Measurements from ENCODE around the gene PARD6G.

Gene PARD6G

DNA sequence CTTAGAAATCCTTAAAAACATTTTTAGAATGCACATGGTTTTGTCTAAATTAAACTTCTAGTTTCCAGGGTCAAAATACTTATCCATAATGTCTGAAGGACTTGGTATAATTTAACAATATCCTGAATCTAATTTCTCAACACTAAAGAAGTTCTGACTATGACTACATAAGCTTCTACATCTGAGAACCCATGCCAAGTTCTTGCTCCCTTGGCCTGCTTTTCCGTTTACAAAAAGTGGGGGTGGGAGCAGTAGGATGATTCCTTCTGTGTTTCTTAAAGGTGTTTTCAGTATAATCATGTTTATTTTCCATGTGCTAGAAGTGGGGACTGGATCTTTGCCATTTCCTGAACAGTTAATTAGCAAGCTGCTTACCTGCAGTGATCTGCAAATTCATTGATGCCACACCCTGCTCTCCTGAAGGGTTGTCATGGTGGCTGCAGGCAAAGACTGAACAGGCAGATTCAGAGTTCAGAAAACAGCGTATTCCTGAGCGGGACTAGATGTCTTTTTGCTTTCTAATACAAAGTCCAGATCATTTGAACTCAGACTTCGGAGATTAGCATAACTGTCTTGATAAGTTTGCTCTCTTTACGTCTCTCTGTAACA, 102.0 kb downstream of the PARD6G start:
- Histone ChIP-seq H3K27ac (no peak overlapping the region), H3K4me3 (no peak overlapping the region), H3K4me1 (peaks cover 12 to 26% (median 18%) of the 10 kb centered on the region in 10 experiments; a peak in 18 of 20 replicates), H3K9me3 (replicated peaks in 1 of 11) (no peaks in the 10 kb centered on the region), H3K9ac (no peak overlapping the region), H4K20me1 (peaks cover 0 to 23% (median 5%) of the 10 kb centered on the region in 11 experiments; a peak in 7 of 22 replicates), H3K27me3 (peaks cover 29 to 53% (median 50%) of the 10 kb centered on the region in 11 experiments), H3K4me2 (no peak overlapping the region), H3K36me3 (peaks cover 0 to 9% (median 4%) of the 10 kb centered on the region in 11 experiments; a peak in 6 of 22 replicates)
- no peak for TF ChIP-seq Cebpa-rat (IDR thresholded peaks at IDR 0.05)

DNA sequence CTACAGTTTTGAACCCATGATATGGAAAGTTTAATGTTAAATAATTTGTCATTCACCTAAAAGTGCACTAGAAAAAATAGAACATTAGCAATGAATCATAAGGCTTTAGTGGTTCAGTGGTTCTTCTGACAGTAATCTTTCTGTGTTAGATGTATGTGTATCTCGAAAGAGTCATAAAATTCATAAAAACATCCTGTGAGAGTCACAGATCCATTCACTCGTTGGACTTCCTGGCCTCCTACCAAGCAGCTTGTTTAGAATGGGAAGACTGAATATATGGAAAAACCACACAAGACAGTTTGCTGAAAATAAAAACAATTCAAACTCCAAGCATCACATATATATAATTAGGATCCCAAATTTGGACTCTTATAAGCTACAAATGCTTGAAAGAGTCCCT, 103.4 kb downstream of the PARD6G start:
- peaks cover 0 to 23% (median 5%) of the 10 kb centered on the region in 11 experiments; a peak in 7 of 22 replicates for H4K20me1 ChIP-seq
- H3K9me3 ChIP-seq (replicated peaks in 1 of 11): no peaks in the 10 kb centered on the region
- no peak overlapping the region for H3K9ac ChIP-seq
- peaks cover 0 to 20% (median 8%) of the 10 kb centered on the region in 11 experiments; a peak in 11 of 22 replicates for H3K36me3 ChIP-seq
- H3K27ac ChIP-seq: no peak overlapping the region
- no peak overlapping the region for H3K4me3 ChIP-seq
- peaks cover 29 to 46% (median 44%) of the 10 kb centered on the region in 11 experiments for H3K27me3 ChIP-seq
- H3K4me1 ChIP-seq: peaks cover 12 to 23% (median 19%) of the 10 kb centered on the region in 10 experiments; a peak in 18 of 20 replicates
- no peak overlapping the region for H3K4me2 ChIP-seq
- TF ChIP-seq Cebpa-rat (IDR thresholded peaks at IDR 0.05): no peak

DNA sequence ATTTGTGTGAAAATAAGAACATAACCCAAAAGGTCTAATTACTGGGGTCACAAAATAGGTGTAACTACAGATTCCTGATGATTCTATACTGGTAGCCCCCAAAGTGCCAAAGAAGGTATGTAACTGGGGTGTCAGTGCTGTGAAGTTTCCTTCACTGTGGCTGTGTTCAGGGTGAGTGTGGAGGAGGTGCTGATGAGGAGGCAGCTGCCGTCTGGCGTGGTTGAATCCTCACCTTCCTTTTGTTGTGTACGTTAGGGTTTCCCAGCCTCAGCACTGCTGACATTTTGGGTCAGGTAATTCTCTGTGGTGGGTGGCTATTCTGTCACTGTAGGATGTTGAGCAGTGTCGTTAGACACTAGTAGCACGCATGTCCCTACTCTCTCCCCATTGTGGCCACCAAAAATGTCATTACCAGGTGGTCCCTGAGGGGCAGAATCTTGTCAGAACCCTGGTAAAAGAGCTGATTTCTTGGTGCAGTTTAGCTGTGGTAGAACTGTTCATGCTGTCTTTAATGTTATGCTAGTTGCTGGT, 106.8 kb downstream of the PARD6G start:
- Histone ChIP-seq H3K9ac (no peak overlapping the region), H3K4me3 (no peak overlapping the region), H3K4me1 (peaks cover 0 to 17% (median 4%) of the 10 kb centered on the region in 10 experiments; a peak in 7 of 20 replicates), H3K9me3 (replicated peaks in 1 of 11) (no peaks in the 10 kb centered on the region), H3K27ac (no peak overlapping the region), H3K4me2 (no peak overlapping the region), H3K36me3 (peaks cover 29 to 54% (median 38%) of the 10 kb centered on the region in 11 experiments), H3K27me3 (peaks cover 4 to 14% (median 11%) of the 10 kb centered on the region in 11 experiments; a peak in 20 of 22 replicates), H4K20me1 (peaks cover 0 to 15% (median 5%) of the 10 kb centered on the region in 11 experiments; a peak in 7 of 22 replicates)
- no peak for TF ChIP-seq Cebpa-rat (IDR thresholded peaks at IDR 0.05)

DNA sequence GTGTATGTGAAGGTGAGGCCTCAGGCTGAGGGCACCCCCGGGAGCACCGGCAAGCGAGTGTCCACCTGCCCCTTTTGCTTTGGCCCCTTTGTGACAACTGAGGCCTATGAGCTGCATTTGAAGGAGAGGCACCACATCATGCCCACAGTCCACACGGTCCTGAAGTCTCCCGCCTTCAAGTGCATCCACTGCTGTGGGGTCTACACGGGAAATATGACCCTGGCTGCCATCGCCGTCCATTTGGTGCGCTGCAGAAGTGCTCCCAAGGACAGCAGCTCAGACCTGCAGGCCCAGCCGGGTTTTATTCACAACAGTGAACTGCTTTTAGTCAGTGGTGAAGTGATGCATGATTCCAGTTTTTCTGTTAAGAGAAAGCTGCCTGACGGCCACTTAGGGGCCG, 109.3 kb downstream of the PARD6G start:
- Histone ChIP-seq H3K4me3 (no peak overlapping the region), H3K27ac (no peak overlapping the region), H3K9me3 (replicated peaks in 1 of 11) (no peaks in the 10 kb centered on the region), H3K4me2 (no peak overlapping the region), H3K9ac (no peak overlapping the region), H3K4me1 (peaks cover 0 to 11% (median 0%) of the 10 kb centered on the region in 10 experiments; a peak in 4 of 20 replicates), H4K20me1 (peaks cover 0 to 15% (median 0%) of the 10 kb centered on the region in 11 experiments; a peak in 6 of 22 replicates), H3K36me3 (peaks cover 54 to 79% (median 64%) of the 10 kb centered on the region in 11 experiments), H3K27me3 (no peaks in the 10 kb centered on the region)
- no peak for TF ChIP-seq Cebpa-rat (IDR thresholded peaks at IDR 0.05)

DNA sequence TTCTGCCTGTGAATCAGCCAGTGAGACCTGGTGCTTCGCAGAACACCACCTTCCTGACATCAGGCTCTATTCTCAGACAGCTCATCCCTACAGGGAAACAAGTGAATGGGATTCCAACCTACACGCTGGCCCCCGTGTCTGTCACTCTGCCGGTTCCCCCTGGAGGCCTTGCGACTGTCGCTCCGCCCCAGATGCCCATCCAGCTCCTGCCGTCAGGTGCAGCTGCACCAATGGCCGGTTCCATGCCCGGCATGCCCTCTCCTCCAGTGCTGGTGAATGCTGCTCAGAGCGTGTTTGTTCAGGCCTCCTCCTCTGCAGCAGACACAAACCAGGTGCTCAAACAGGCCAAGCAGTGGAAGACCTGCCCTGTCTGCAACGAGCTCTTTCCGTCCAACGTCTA, 110.2 kb downstream of the PARD6G start:
- Histone ChIP-seq H3K27ac (no peak overlapping the region), H4K20me1 (peaks cover 0 to 15% (median 0%) of the 10 kb centered on the region in 11 experiments; a peak in 6 of 22 replicates), H3K36me3 (peaks cover 55 to 83% (median 67%) of the 10 kb centered on the region in 11 experiments), H3K9ac (no peak overlapping the region), H3K4me1 (peaks cover 0 to 14% (median 3%) of the 10 kb centered on the region in 10 experiments; a peak in 10 of 20 replicates), H3K27me3 (no peaks in the 10 kb centered on the region), H3K4me2 (no peak overlapping the region), H3K4me3 (no peak overlapping the region), H3K9me3 (replicated peaks in 1 of 11) (no peaks in the 10 kb centered on the region)
- no peak for TF ChIP-seq Cebpa-rat (IDR thresholded peaks at IDR 0.05)

DNA sequence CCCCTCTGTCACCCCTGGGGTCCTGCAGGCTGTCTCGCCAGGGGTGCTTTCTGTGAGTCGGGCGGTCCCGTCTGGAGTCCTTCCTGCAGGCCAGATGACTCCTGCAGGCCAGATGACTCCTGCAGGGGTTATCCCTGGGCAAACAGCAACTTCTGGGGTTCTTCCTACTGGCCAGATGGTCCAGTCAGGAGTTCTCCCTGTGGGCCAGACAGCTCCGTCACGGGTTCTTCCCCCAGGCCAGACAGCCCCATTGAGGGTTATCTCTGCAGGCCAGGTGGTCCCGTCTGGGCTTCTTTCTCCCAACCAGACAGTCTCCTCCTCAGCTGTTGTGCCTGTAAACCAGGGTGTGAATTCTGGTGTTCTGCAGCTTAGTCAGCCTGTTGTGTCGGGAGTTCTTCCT, 110.6 kb downstream of the PARD6G start:
- Histone ChIP-seq H3K4me1 (peaks cover 0 to 16% (median 5%) of the 10 kb centered on the region in 10 experiments; a peak in 10 of 20 replicates), H3K36me3 (peaks cover 55 to 87% (median 67%) of the 10 kb centered on the region in 11 experiments), H3K9me3 (replicated peaks in 1 of 11) (no peaks in the 10 kb centered on the region), H3K27ac (no peak overlapping the region), H3K4me2 (no peak overlapping the region), H3K9ac (no peak overlapping the region), H3K27me3 (no peaks in the 10 kb centered on the region), H4K20me1 (peaks cover 0 to 11% (median 0%) of the 10 kb centered on the region in 11 experiments; a peak in 6 of 22 replicates), H3K4me3 (no peak overlapping the region)
- TF ChIP-seq Cebpa-rat (IDR thresholded peaks at IDR 0.05): no peak

DNA sequence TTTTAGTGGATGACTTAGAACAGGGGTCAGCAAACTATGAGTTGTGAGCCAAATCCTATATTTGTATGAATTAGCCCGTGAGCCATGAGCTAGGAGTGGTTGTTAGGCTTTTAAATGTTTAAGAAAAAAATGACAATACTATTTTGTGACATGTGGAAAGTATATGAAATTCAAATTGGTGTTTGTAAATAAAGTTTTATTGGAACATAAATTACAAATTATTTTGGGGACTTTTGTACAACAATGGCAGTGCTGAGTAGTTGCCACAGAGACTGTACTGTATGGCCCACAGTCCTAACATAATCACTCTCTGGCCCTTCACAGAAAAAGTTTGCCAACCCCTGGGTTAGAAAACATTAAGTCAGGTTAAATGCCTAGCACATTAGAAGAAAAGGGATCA, 112.2 kb downstream of the PARD6G start:
- peaks cover 55 to 92% (median 67%) of the 10 kb centered on the region in 11 experiments for H3K36me3 ChIP-seq
- no peaks in the 10 kb centered on the region for H3K27me3 ChIP-seq
- no peak for TF ChIP-seq Cebpa-rat (IDR thresholded peaks at IDR 0.05)
- no peak overlapping the region for H3K4me2 ChIP-seq
- H3K27ac ChIP-seq: no peak overlapping the region
- H3K9me3 ChIP-seq (replicated peaks in 1 of 11): no peaks in the 10 kb centered on the region
- no peak overlapping the region for H3K9ac ChIP-seq
- no peak overlapping the region for H3K4me3 ChIP-seq
- H3K4me1 ChIP-seq: peaks cover 0 to 16% (median 5%) of the 10 kb centered on the region in 10 experiments; a peak in 10 of 20 replicates
- peaks cover 0 to 14% (median 4%) of the 10 kb centered on the region in 11 experiments; a peak in 10 of 22 replicates for H4K20me1 ChIP-seq

DNA sequence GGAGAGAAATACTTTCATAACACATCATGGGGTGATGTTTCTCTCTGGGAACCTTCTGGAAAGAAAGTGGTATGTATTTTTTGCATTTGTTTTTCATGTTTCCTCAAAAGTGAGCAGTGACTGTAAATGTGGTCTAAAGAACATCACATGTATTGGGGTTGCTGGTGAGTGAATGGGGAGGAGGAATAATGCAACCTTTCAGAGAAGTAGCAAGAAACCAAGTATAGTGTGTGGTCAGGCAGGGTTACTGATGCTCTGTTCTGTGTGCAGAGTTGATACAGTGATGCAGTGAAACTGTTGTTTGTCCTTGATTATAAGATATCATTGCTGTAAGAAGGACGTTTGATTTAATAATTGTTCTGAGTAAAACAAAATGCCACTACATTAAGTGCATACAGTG, 114.2 kb downstream of the PARD6G start:
- TF ChIP-seq Cebpa-rat (IDR thresholded peaks at IDR 0.05): no peak
- Histone ChIP-seq H3K4me2 (no peak overlapping the region), H3K9me3 (replicated peaks in 1 of 11) (no peaks in the 10 kb centered on the region), H3K36me3 (peaks cover 52 to 88% (median 60%) of the 10 kb centered on the region in 11 experiments), H3K27ac (no peak overlapping the region), H3K9ac (no peak overlapping the region), H4K20me1 (peaks cover 0 to 33% (median 7%) of the 10 kb centered on the region in 11 experiments; a peak in 11 of 22 replicates), H3K4me3 (no peak overlapping the region), H3K4me1 (peaks cover 0 to 8% (median 4%) of the 10 kb centered on the region in 10 experiments; a peak in 9 of 20 replicates), H3K27me3 (no peaks in the 10 kb centered on the region)

DNA sequence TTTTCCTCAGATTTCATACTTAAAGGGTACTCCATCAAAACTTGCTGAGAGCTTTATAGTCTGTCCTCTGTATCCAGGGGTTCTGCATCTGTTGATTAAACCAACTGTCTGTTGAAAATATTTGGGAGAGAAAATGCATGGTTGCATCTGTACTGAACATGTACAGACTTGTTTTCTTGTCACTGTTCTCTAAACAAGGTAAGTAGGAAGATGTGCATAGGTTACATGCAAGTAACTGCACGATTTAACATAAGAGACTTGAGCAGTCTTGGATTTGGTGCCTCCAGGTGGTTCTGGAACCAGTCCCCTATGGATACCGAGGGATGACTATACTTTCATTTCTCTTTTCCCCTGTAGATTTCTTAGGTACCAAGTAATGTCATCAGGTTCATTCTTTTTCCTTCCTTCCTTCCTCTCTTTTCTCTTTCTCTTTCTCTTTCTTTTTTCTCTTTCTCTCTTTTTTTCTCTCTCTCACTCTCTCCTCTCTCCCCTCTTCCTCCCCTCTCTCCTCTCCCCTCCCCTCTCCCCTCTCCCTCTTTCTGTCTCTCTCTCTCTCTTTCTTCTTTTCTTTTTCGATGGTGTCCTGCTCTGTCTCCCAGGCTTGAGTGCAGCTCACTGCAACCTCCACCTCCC, 115.0 kb downstream of the PARD6G start:
- Histone ChIP-seq H3K36me3 (peaks cover 44 to 88% (median 57%) of the 10 kb centered on the region in 11 experiments), H3K4me2 (peak overlapping the region in 4 of 11 experiments; percentile 9 to 31 (median 28); a peak in 2 of 22 replicates), H4K20me1 (peaks cover 0 to 42% (median 8%) of the 10 kb centered on the region in 11 experiments; a peak in 11 of 22 replicates), H3K4me3 (no peak overlapping the region), H3K9ac (no peak overlapping the region), H3K9me3 (replicated peaks in 1 of 11) (peaks cover 0 to 2% (median under 1%) of the 10 kb centered on the region in 11 experiments; a peak in 3 of 22 replicates), H3K27ac (peak overlapping the region in 1 of 11 experiments; percentile 8; a peak in 1 of 22 replicates), H3K4me1 (peaks cover 0 to 6% (median 2%) of the 10 kb centered on the region in 10 experiments; a peak in 8 of 20 replicates), H3K27me3 (no peaks in the 10 kb centered on the region)
- TF ChIP-seq Cebpa-rat (IDR thresholded peaks at IDR 0.05): no peak

Data from BLaER1 treated with 17β-estradiol and CSF1 and Interleukin-3, amounts not matched to agents 10 nM and 100 nM (cell line).